ENCODE results near the gene NHP2.
"Not testable (repeated sequence)": the region's sequence is repeated elsewhere in the genome, so short reads cannot be mapped to it uniquely, and the experiment has no call there.

Gene NHP2

DNA sequence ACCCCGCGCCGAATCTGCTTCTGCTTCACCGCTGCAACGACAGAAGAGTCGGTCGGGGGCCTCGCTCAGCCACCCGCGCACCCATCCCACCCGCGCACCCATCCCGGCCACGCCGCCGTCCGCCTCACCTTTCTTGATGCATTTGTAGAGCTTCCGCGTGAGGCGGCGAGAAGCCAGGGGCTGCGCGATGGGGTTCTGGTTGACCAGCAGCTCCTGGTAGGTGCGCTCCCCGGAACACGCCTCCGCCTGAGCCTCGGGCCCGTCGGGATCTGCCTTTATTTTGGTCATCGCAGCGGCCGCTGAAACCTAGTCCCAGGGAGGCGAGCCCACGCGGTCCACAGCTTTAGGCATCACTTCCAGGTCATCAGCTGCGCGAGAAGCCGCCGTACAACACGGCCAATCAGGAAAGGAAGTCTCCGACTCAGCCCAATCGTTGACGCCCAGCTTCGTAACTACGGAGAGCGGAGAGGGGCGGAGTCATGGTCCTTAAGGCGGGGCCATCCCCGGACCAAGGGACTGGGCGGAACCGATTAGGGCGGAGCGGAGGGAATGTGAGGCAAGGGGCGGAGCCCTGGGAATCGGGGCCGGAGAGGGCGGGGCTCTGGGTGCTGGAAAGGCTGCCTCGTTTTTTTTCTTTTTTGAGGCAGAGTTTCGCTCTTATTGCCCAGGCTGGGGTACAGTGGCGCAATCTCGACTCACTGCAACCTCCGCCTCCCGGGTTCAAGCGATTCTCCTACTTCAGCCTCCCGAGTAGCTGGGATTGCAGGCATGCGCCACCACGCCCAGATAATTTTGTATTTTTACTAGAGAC lies at the start of gene NHP2:
Gene NHP2 (minus strand): TSS at position 356 of the 811 bp plus-strand sequence. CDS start 68 bp downstream, at position 288.
- DNase-seq = peak; percentile 82

DNA sequence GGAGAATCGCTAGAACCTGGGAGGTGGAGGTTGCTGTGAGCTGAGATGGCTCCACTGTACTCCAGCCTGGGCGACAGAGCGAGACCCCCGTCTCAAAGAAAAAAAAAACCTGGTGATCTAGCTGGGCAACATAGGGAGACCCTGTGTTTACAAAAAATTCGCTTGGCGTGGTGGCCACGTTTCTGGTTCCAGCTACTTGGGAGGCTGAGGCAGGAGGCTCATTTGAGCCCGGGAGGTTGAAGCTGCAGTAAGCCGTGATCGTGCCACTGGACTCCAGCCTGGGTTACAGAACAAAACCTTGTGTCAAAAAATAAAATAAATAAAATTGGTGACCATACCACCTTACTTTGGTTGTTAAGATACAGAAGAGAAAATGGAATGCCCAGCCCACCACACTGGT lies 48.9 kb upstream of the NHP2 start:
- DNase-seq = no peak

DNA sequence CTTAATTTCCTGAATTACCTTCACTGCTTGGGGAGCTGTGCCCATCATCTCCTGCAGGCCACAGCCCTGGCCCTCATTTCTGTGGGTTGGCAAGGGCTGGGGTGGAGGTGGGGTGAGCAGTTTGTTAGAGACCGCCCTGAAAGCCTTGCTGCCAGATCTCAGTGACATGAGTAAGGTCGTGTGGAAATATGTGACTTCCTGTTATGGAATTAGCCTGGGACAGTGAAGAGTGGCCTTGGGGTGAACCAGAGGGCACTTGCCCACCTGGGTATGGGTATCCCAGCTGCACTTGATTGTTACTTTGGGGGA lies 48.2 kb upstream of the NHP2 start:
- no peak for DNase-seq

DNA sequence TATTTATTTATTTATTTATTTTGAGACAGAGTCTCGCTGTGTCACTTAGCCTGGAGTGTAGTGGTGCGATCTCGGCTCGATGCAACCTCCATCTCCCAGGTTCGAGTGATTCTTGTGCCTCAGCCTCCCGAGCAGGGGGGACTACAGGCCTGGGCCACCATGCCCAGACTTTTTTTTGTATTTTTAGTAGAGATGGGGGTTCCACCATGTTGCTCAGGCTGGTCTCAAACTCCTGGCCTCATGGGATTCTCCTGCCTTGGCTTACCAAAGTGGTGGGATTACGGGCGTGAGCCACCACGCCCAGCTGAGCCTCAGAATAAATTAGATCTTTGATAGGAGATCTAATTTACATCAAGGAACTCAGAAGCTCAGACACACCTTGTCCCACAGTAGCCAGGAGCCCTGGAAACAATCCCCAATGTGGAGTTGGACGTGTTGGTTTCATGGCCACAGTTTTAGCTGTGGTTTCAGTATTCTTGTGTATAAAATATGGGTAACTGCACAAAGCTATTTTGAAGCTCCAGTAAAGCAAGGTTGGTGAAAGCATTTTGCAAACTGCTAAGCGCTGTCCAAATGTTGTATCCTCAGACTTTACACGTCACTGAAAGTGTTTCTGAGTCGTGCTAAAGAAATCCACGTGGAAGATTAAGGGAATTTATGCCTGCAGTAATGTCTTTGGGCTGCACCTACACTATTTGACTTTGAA lies 47.7 kb upstream of the NHP2 start:
- DNase-seq = no peak

DNA sequence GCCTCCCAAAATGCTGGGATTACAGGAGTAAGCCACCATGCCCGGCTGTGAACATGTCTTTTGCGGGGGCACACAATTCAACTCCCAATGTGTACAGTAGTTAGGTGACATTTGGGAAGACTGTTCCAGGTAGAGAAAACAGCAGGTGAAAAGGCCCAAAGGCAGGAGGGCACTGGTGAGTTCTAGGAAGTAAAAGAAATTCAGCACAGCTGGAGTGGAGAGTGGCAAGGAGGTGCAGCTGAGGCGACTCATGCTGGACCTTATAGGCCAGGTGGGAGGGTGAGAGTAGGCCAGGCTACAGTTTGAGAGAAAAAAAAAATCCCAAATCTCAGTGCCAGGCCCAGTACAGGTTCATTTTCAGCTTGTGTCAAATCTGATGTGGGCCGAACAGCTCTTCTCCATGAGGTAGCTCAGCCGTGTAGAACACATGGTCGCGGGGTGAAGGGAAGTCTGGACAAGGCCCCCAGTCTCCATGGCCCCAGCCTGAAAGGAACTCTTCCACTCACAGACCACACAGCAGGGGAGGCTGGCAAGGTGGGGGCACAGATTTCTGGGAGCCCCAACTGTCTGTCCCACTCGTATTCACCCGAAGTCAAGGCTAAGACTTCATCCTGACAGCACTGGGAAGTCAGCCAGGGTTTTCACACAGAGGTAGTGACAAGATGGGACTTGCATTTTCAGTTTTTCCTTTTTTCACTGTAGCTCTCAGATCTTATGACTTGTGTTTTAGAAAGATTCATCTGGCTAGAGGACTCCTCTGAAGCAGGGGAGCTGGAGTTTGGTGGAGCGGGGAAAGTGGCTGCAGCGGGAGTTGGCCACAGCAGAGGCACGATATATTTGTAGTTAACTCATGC lies 46.1 kb upstream of the NHP2 start:
- no peak for DNase-seq

DNA sequence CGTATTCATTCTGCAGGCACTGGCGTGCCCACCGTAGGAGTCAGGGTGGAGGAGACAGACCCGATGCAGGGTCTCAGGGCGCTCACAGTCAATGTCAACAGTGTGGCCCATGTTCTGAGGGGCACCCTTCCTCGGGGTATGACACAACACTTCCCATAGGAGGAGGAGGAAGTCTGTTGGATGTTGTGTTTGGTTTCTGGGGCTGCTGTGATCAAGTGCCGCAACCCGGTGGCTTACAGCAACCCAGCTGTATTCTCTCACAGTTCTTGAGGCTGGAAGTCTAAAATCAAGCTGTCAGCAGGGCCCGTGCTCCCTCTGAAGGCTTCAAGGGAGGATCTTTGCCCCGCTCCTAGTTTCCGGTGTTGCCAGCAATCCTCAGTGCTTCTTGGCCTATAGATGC lies 45.0 kb upstream of the NHP2 start:
- DNase-seq = no peak

DNA sequence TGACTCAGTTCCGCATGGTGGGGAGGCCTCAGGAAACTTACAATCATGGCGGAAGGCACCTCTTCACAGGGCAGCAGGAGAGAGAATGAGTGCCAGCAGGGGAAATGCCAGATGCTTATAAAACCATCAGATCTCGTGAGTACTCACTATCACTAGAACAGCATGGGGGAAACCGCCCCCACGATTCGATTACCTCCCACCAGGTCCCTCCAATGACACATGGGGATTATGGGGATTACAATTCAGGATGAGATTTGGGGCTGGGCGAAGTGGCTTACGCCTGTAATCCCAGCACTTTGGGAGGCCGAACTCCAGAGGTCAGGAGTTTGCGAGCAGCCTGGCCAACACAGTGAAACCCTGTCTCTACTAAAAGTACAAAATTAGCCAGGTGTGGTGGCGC lies 44.5 kb upstream of the NHP2 start:
- DNase-seq = not testable (repeated sequence)

DNA sequence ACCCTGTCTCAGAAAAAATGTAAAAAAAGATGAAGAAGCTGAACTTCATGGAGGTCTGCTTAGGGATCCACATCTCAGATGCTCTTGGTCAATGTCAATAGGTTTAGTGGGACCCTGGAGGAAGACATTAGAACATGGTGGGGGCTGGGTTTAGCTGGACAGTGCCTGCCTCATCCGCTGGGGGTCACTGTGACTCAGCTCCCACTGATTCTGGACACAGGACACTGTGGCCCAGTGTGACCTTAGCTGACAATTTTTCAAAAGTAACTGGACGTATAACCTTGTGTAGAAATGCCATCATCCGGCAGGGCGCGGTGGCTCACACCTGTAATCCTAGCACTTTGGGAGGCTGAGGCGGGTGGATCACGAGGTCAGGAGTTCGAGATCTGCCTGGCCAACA lies 43.3 kb upstream of the NHP2 start:
- DNase-seq = no peak

DNA sequence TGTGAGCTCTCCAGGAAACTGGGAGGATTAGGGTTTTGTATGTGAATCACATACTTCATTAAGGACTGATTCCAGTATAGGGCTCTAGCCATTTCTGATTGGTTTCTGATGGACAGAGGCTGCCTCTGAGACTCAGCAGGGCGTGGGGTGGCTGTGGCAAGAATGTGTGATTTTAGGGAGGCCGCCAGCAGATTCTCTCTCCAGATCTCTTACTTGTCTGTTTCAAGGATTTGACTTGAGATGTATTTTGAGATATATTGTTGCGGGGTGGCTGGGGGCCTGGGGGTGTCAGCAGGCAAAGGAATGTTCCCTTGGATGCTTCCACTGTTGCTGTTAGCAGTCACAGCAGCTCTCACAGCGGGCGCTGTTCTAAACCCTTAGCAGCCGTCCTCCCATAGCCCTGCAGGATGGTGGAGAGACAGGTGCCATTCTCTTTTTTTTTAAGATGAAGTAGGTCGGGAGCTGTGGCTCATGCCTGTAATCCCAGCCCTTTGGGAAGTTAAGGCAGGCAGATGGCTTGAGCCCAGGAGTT lies 42.7 kb upstream of the NHP2 start:
- DNase-seq = no peak

DNA sequence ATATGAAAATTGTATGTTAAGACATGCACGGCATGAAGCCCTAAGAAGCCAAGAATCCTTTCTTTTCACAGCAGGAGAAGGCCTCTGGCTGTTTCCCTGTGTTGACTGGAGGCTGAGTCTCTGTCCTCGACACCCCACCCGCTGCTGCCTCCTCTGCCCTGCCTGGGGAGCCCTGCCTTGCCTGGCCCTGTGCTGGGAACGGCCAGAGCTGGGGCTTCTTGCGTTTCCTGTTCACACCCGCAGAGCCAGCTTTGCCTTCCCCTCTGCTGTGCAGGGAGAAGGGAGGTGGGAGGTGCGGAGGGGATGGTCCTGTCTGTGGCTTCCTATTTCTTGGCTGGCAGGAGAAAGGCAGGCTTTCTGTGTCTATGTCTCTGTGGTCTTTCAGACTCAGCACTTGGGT lies 40.3 kb upstream of the NHP2 start:
- DNase-seq = no peak

DNA sequence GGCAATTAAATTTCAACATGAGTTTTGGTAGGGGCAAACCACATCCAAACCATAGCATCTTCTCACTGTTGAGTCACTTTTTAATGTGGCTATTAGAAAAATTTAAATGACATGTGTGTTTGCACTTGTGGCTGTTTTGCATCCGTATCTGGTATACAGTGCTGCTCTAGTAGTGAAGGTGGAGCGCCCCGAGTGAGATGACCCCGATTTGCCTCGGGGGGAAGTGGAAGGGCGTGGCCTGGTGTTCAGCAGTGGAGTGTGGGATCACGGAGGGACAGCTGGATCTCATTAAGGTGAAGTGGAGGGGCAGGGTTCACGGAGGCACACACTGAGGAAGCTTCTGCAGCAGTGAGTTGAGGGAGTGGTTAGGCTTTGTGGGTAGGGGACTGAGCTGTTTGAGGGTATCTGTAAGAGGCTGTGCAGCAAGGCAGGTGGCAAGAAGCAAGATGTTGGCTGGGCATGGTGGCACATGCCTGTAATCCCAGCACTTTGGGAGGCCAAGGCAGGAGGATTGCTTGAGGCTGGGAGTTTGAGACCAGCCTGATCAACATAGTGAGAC lies 39.6 kb upstream of the NHP2 start:
- no peak for DNase-seq

DNA sequence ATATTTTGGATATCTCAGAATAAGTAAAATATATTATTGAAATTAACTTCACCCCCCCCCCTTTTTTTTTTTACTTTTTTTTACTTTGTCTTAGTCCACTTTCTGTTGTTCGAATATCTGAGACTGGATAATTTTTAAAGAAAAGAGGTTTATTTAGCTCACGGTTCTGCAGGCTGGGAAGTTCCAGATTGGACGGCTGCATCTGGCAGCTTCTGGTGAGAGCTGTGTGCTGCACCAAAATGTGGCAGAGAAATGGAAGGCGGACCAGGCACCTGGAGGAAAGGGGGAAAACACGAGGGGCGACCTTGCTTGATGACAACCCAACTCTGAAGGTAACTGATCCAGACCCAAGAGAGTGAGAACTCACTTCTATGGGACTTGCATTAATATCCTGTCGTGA lies 39.1 kb upstream of the NHP2 start:
- no peak for DNase-seq

DNA sequence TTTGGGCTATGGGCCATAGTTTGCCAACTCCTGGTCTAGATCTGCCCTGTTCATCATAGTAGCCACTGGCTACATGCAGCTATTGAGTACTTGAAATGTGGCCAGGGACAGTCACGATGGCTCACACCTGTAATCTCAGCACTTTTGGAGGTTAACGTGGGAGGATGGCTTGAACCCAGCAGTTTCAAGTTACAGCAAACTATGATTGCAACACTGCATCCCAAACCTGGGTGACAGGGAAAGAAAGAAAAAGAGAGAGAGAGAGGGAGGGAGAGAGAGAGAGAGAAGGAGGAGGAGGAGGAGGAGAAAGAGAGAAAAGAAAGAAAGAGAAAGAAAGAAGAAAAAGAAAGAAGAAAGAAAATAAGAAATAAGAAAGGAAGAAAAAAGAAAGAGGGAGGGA lies 38.6 kb upstream of the NHP2 start:
- no peak for DNase-seq

DNA sequence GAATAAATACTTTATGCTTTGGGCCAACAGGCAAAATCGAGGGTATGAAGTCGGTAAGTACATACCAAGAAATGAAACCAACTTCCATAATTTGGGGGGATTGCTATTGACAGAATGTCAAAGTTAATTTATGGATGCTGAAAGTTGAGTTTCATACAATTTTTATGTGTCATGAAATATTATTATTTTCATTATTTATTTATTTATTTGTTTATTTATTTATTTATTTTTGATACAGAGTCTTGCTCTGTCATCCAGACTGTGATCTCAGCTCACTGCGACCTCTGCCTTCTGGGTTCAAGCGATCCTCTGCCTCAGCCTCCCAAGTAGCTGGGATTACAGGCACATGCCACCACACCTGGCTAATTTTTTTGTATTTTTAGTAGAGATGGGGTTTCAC lies 38.0 kb upstream of the NHP2 start:
- DNase-seq = no peak

DNA sequence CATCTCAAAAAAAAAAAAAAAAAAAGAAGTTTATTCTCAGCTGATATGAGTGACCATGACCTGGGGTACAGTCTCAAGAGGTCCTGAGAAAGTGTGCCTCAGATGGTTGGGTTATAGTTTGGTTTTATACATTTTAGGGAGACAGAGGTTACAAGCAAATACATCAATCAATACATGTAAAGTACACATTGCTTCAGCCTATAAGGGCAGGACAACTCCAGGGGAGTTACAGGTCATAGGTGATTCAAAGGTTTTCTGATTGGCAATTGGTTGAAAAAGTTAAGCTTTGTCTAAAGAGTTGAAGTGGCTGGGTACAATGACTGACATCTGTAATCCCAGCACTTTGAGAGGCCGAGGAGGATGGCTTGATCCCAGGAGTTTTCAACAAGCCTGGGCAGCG lies 35.7 kb upstream of the NHP2 start:
- DNase-seq = no peak

DNA sequence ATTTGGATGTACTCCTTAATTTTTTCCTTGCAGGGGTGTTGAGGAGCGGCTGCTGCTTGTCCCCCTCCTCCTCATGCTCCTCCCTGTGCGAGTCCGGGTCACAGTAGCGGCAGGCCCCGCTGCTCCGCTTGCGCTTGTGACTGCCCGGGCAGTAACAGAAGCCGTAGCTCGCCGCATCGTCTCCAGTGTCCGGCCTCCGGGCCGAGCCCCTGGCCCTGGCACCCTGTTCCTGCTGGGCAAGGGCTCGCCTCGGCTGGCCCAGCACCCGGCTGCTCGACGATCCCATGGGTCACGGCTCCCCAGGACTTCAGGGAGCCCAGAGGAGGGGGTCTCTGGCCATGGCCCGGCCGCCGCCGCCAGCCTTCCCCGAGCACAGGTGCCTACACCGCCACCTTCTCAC lies 33.3 kb upstream of the NHP2 start, which contains the start of gene GMCL2:
Gene GMCL2 (minus strand): TSS at position 358 of the 400 bp plus-strand sequence. CDS start 72 bp downstream, at position 286.
- no peak for DNase-seq

DNA sequence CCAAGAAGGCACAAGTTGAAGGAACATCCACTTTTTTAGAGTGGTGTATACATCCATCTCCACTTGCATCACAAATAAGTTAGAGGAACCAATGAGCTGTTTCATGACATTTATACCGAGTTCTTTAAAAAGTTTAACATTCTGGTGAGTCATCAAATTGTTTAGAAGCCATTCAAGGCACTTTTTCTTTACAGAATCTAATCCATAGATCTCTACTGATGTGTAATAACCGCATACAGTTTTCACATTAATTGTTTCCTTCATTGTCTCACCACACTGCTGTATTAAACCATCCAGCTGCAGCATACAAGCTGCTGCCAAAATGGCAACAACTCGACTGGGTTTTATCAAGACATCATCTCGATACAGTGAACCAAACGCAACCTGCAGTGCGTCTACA lies 32.7 kb upstream of the NHP2 start:
- DNase-seq = no peak

DNA sequence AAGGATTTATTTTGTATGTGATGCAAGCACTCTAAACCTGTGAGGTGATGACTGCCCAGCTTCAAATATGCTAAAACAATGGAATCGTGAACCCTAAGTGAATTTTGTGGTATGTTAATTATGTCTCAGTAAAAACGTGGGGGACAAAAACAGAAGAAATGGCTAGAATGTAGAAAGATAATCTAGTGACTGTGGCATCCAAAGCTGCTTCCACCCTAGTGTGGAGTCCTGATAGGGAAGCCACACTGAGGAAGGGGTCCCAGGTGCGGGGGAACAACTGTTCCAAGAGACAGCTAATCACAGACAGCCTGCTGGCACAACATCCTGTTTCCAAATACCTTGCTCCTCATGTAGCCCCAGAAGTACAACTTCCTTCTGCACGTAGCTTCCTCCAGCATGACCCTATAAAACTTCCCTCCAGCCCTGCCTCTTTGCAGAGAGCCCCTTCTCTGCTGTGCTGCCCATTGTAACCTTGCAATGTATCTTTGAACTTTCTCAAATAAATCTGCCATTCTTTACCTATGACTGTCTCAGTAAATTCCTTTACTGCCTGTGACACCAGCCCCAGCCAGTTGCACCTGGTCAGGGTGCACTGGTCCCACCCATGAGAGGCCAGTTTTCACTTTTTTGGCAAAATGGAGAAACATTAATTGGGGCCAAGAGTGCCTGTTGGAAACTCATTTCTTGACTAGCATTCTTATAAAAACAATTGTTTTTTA lies 28.6 kb upstream of the NHP2 start:
- no peak for DNase-seq

DNA sequence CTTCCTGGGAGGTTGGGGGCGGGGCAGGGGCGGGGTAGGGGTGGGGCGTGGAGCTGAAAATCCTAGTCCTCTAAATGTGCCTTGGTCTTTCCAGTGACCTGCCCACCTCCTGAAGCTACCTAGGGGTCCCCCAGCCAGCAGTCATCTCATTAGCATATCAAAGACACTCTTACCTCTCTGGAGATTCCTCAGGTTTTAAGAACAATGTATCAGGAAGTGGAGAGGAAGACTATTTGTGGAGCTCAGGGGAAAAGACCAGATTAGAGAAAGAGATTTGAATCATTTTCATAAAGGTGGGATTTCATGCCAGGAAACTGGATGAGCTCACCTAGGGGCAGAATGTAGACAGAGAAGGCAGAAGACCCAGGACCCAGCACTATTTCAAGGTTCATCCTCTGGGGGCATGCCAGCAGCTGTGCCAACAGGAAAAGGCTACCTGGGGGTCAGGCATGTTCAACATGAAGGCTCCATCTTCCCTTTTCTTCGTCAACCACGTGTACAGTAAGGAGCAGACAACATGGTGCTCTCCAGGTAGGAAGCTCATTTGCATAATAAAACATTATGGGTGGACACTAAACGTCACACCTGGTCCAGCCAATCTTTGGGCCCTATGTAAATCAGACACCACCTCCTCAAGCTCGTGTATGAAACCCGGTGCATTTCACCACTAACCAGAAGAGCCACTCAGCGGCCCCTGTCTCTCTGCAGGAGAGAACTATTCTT lies 26.6 kb upstream of the NHP2 start:
- DNase-seq = no peak

DNA sequence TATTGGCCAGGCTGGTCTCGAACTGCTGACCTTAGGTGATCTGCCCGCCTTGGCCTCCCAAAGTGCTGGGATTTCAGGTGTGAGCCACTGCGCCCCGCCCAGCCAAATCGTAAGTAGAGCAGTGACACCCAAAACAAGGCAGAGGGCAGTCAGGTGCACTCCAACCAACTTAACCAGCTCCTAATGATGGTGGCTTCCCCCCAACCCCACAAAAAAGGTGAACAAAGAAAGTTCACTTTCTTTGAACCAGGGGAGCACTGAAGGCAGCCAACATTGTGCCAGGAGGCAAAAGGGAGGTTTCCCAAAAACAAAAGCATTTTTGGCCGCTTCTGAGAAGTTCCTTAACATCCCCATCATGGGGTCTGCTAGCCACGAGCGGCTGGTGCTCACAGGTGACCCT lies 23.9 kb upstream of the NHP2 start:
- no peak for DNase-seq

DNA sequence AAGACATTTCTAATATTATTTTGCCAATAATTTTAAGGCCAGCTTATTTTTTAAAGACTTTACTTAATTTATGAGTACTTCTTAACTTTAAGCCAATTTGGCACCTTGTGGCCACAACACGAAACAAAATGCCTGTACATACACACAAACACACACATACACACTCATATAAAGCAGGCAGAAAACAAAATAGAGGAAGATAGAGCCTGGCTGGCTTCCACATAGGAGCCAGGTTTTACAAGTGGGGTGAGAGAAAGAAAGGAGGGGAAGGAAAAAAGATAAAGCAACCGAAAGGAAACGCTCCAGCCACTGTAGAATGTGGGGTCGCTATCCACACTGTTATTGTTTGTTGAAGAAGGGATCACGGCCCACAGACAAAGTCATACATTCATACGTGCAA lies 23.1 kb upstream of the NHP2 start:
- DNase-seq = no peak

DNA sequence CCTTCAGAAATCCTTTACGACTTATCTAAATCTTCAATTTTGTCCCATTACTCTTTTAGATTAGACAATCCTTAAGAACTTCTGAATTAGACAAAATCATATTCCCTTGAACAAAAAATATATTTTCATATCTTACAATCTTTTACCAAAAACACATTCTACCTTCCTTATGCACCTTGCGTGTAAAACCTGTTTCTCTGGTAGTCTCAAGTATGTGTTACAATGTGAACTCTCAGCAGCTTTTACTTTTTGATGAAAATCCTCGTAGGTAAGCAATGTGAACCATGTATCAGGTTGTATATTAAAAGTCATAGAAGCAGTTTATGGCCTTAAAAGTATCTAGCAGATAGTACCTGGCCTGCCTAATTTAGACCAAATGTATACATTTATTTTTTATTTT lies 20.8 kb upstream of the NHP2 start:
- no peak for DNase-seq
